GM12872 (cell line): ENCODE measurements around the gene CRTAC1.

Source experiments
- CTCF ChIP-seq: IDR thresholded peaks from 3 replicates; pipeline ENCODE4 v1.5.1; 2011; ENCODE audit warnings: low read depth, mild to moderate bottlenecking, low read length, moderate library complexity; ENCODE audit not compliant: insufficient read depth

Gene CRTAC1

GRCh38 chr10:97999066-97999922 lies 31.1 kb downstream of the CRTAC1 start:
- TF ChIP-seq CTCF = no peak

GRCh38 chr10:97991871-97992270 lies 38.5 kb downstream of the CRTAC1 start:
- TF ChIP-seq CTCF = no peak

GRCh38 chr10:97981816-97982215 lies 48.6 kb downstream of the CRTAC1 start:
- no peak for TF ChIP-seq CTCF

- TF ChIP-seq CTCF = no peak
Observed at GRCh38 chr10:97977673-97978072, 52.7 kb downstream of the CRTAC1 start.

GRCh38 chr10:97975598-97975997 lies 54.8 kb downstream of the CRTAC1 start:
- no peak for TF ChIP-seq CTCF

- TF ChIP-seq CTCF = no peak
Observed at GRCh38 chr10:97974526-97975525, 55.6 kb downstream of the CRTAC1 start.

- TF ChIP-seq CTCF = no peak
Observed at GRCh38 chr10:97974100-97974499, 56.3 kb downstream of the CRTAC1 start.
